SK-N-SH (cell line): ENCODE data around the gene RFK. TPM values are rescaled to one million over a fixed set of nuclear protein-coding genes. Genes with fewer than 3 reads are reported as not detected.

ENCODE experiments used
- CTCF ChIA-PET: fragments of 300-600, 350-600 bp; formaldehyde crosslinking; extraction: SDS; loops from one replicate; lab custom pipeline; 2021; lab: Yijun Ruan, JAX
- POLR2A ChIA-PET: fragments of 350-600 bp; sonication (Branson Sonifier 250); formaldehyde crosslinking; extraction: SDS; loops from one replicate; lab custom pipeline; 2020; ENCODE audit warnings: antibody characterized with exemption, inconsistent platforms; lab: Yijun Ruan, JAX
- DNase-seq: peaks from one replicate; pipeline ENCODE4 v3.0.0; 2012
- H2AFZ ChIP-seq: fragments of 200-600 bp; sonication (generic); 2 replicates; pipeline ENCODE4 v1.8.1; 2016; ENCODE audit warnings: antibody characterized with exemption, mild to moderate bottlenecking, low read depth
- H3F3A ChIP-seq: fragments of 200-600 bp; sonication (generic); replicated peaks from 2 replicates; pipeline ENCODE3; 2016; ENCODE audit warnings: antibody characterized with exemption, mild to moderate bottlenecking; ENCODE audit not compliant: insufficient read depth
- H3K27ac ChIP-seq, 2 experiments: fragments of 200-500 bp in 1 of 2; fragments of 200-600 bp in 1 of 2; sonication (Bioruptor generic) in 1 of 2; sonication (generic), shearing (Covaris generic) in 1 of 2; 2 replicates each; pipeline versions ENCODE4 v1.5.1 to v1.6.1; 2014 to 2016; ENCODE audit warnings: low read depth in 2 of 2, inconsistent platforms in 1 of 2, low read length in 1 of 2, mild to moderate bottlenecking in 1 of 2, mixed read lengths in 1 of 2
- H3K27me3 ChIP-seq: fragments of 200-600 bp; sonication (generic), shearing (Covaris generic); 2 replicates; pipeline ENCODE4 v1.6.1; 2016; ENCODE audit warnings: mixed run types; ENCODE audit not compliant: insufficient read depth
- H3K36me3 ChIP-seq, 2 experiments: fragments of 200-500 bp in 1 of 2; fragments of 200-600 bp in 1 of 2; sonication (Bioruptor generic) in 1 of 2; sonication (generic) in 1 of 2; replicated peaks in 1 of 2; 2 replicates each; pipeline versions ENCODE3 to v1.5.1; 2014 to 2016; ENCODE audit warnings: low read length in 1 of 2, mild to moderate bottlenecking in 1 of 2; ENCODE audit not compliant: insufficient read depth in 2 of 2, control insufficient read depth in 1 of 2
- H3K4me1 ChIP-seq, 2 experiments: fragments of 200-500 bp in 1 of 2; fragments of 200-600 bp in 1 of 2; sonication (Bioruptor generic) in 1 of 2; sonication (generic), shearing (Covaris generic) in 1 of 2; 2 replicates each; pipeline versions ENCODE4 v1.5.1 to v1.6.1; 2014 to 2016; ENCODE audit warnings: low read depth in 1 of 2, low read length in 1 of 2, mixed run types in 1 of 2; ENCODE audit not compliant: insufficient read depth in 2 of 2, control insufficient read depth in 1 of 2
- H3K4me2 ChIP-seq: fragments of 200-600 bp; sonication (generic), shearing (Covaris generic); 2 replicates; pipeline ENCODE4 v1.6.1; 2017; ENCODE audit warnings: mixed run types
- H3K4me3 ChIP-seq, 2 experiments: fragments of 200-500 bp in 1 of 2; fragments of 200-600 bp in 1 of 2; sonication (Bioruptor generic) in 1 of 2; sonication (generic), shearing (Covaris generic) in 1 of 2; 2 replicates each; pipeline versions ENCODE4 v1.5.1 to v1.8.1; 2014 to 2016; ENCODE audit warnings: low read depth in 2 of 2, inconsistent platforms in 1 of 2, low read length in 1 of 2, mild to moderate bottlenecking in 1 of 2, mixed read lengths in 1 of 2, moderate library complexity in 1 of 2
- H3K79me2 ChIP-seq: fragments of 200-600 bp; sonication (generic); 2 replicates; pipeline ENCODE4 v1.8.1; 2017; ENCODE audit warnings: mild to moderate bottlenecking; ENCODE audit not compliant: insufficient read depth
- H3K9ac ChIP-seq: fragments of 200-600 bp; sonication (generic); 2 replicates; pipeline ENCODE4 v1.6.1; 2017; ENCODE audit warnings: mixed run types
- H3K9me2 ChIP-seq: fragments of 200-600 bp; sonication (generic); 2 replicates; pipeline ENCODE4 v1.6.1; 2017; ENCODE audit warnings: mixed run types
- H3K9me3 ChIP-seq: fragments of 200-600 bp; sonication (generic); 2 replicates; pipeline ENCODE4 v1.6.1; 2017; ENCODE audit warnings: mixed run types, mild to moderate bottlenecking, moderate library complexity
- H4K20me1 ChIP-seq: fragments of 200-600 bp; sonication (generic); 2 replicates; pipeline ENCODE4 v1.6.1; 2017; ENCODE audit warnings: mild to moderate bottlenecking, mixed run types; ENCODE audit not compliant: insufficient read depth
- CHD2 ChIP-seq: fragments of 150-350 bp; IDR thresholded peaks from 2 replicates; pipeline ENCODE4 v1.6.1; 2018; ENCODE audit warnings: low read length; ENCODE audit not compliant: partially characterized antibody
- EP300 ChIP-seq, 2 experiments: IDR thresholded peaks; 2 replicates each; pipeline versions ENCODE4 v1.4.0 to v1.6.1; 2012; ENCODE audit warnings: borderline replicate concordance in 1 of 2, low read depth in 1 of 2, low read length in 1 of 2
- EZH2phosphoT487 ChIP-seq: fragments of 200-600 bp; sonication (generic); IDR thresholded peaks from 2 replicates; pipeline ENCODE4 v1.6.1; 2017; ENCODE audit warnings: low read depth, mixed run types, mild to moderate bottlenecking, antibody characterized with exemption, moderate library complexity, borderline replicate concordance
- FOSL2 ChIP-seq: IDR thresholded peaks from 2 replicates; pipeline ENCODE4 v1.4.0; 2012; ENCODE audit warnings: low read depth, mild to moderate bottlenecking, moderate library complexity, borderline replicate concordance
- FOXJ3 ChIP-seq: sonication (generic); formaldehyde crosslinking; IDR thresholded peaks from 2 replicates; pipeline ENCODE4 v1.5.1; 2020; ENCODE audit warnings: mild to moderate bottlenecking, missing genetic modification reagents
- FOXM1 ChIP-seq: IDR thresholded peaks from 2 replicates; pipeline ENCODE4 v1.4.0; 2012; ENCODE audit warnings: low read depth, mild to moderate bottlenecking
- GABPA ChIP-seq: IDR thresholded peaks from 2 replicates; pipeline ENCODE4 v1.4.0; 2012; ENCODE audit warnings: low read depth, mild to moderate bottlenecking
- GATA2 ChIP-seq: sonication (generic); formaldehyde crosslinking; IDR thresholded peaks from 2 replicates; pipeline ENCODE4 v1.5.0; 2020; ENCODE audit warnings: mild to moderate bottlenecking, missing genetic modification reagents
- MAX ChIP-seq: IDR thresholded peaks from 2 replicates; pipeline ENCODE4 v1.4.0; 2012; ENCODE audit warnings: low read depth
- PBX3 ChIP-seq: IDR thresholded peaks from 2 replicates; pipeline ENCODE4; 2012
- RFX5 ChIP-seq: IDR thresholded peaks from 2 replicates; pipeline ENCODE4 v1.6.1; 2012; ENCODE audit warnings: mild to moderate bottlenecking, improper control_type of control experiment, low read length
- RXRA ChIP-seq: IDR thresholded peaks from 2 replicates; pipeline ENCODE4 v1.4.0; 2012; ENCODE audit warnings: low read depth, mild to moderate bottlenecking, borderline replicate concordance
- SIN3A ChIP-seq: IDR thresholded peaks from 2 replicates; pipeline ENCODE4 v1.6.1; 2012; ENCODE audit warnings: low read depth, mild to moderate bottlenecking, low read length, moderate library complexity, borderline replicate concordance
- SMC3 ChIP-seq: IDR thresholded peaks from 2 replicates; pipeline ENCODE4 v1.6.1; 2012; ENCODE audit warnings: low read depth, low read length, improper control_type of control experiment
- TCF12 ChIP-seq: IDR thresholded peaks from 2 replicates; pipeline ENCODE4 v1.4.0; 2012
- TEAD4 ChIP-seq: IDR thresholded peaks from 2 replicates; pipeline ENCODE4 v1.4.0; 2012; ENCODE audit warnings: mild to moderate bottlenecking, borderline replicate concordance; ENCODE audit not compliant: insufficient read depth
- WGBS: methylation state at CpG from one replicate; pipeline ENCODE4 v1.1.6; 2017; ENCODE audit warnings: low lambda C conversion rate; 5-methylcytosine and 5-hydroxymethylcytosine counted together
- polyA plus RNA-seq, 3 experiments: library from polyadenylated mRNA; depleted of rRNA; stranded (reverse); fragments of >200 nt; gene quantifications; 2 replicates each; pipeline ENCODE4 v1.2.3, GENCODE V29; 2012
- TF ChIP-seq, protein P1 (sequence below): fragments of 200-600 bp; sonication (generic); IDR thresholded peaks from 2 replicates; pipeline ENCODE4 v1.6.1; 2017; ENCODE audit warnings: antibody characterized with exemption, mild to moderate bottlenecking, moderate library complexity

RFK gene
- polyA plus RNA-seq, 1 of the 3 experiments (the other 2 are of a cell fraction) = 7.2 TPM

- no peak for TF ChIP-seq PBX3
- no peak for TF ChIP-seq TCF12
- no peak for TF ChIP-seq GABPA
- no peak for TF ChIP-seq FOXM1
- TF ChIP-seq, protein P1, sequence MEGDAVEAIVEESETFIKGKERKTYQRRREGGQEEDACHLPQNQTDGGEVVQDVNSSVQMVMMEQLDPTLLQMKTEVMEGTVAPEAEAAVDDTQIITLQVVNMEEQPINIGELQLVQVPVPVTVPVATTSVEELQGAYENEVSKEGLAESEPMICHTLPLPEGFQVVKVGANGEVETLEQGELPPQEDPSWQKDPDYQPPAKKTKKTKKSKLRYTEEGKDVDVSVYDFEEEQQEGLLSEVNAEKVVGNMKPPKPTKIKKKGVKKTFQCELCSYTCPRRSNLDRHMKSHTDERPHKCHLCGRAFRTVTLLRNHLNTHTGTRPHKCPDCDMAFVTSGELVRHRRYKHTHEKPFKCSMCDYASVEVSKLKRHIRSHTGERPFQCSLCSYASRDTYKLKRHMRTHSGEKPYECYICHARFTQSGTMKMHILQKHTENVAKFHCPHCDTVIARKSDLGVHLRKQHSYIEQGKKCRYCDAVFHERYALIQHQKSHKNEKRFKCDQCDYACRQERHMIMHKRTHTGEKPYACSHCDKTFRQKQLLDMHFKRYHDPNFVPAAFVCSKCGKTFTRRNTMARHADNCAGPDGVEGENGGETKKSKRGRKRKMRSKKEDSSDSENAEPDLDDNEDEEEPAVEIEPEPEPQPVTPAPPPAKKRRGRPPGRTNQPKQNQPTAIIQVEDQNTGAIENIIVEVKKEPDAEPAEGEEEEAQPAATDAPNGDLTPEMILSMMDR = no peak
- no peak for TF ChIP-seq FOSL2
Measured at GRCh38 chr9:76358628-76359280, 35.5 kb downstream of the RFK start (continued).

GRCh38 chr9:76357555-76357954 lies 36.7 kb downstream of the RFK start:
- H3F3A ChIP-seq = no peaks in the 10 kb centered on the region
- no peak overlapping the region for H3K9ac ChIP-seq
- H3K4me2 ChIP-seq = no peak overlapping the region
- no peaks in the 10 kb centered on the region for H3K4me1 ChIP-seq
- no peaks in the 10 kb centered on the region for H3K36me3 ChIP-seq
- DNase-seq = no peak
- H4K20me1 ChIP-seq = no peaks in the 10 kb centered on the region
- H3K4me3 ChIP-seq = no peak overlapping the region
- CTCF ChIA-PET = interaction anchor here (1.1 kb wide), 1 partner anchor 9 kb away, joined by 4 read pairs; no protein-coding TSS in a partner anchor
- H3K27ac ChIP-seq = no peak overlapping the region
- no peaks in the 10 kb centered on the region for H3K79me2 ChIP-seq
- no peaks in the 10 kb centered on the region for H3K9me3 ChIP-seq
- H3K9me2 ChIP-seq = no peaks in the 10 kb centered on the region
- 12% methylated on average over 1 of the region's 1 CpG for WGBS
- TF ChIP-seq SIN3A = no peak
- TF ChIP-seq GATA2 = no peak
- TF ChIP-seq RFX5 = no peak
- no peak for TF ChIP-seq EZH2phosphoT487
- TF ChIP-seq TEAD4 = no peak
- TF ChIP-seq EP300 (IDR thresholded peaks at IDR 0.05; ENCODE audit: borderline replicate concordance in 1 of 2, low read depth in 1 of 2, low read length in 1 of 2) = no peak
- no peak for TF ChIP-seq CHD2
- TF ChIP-seq MAX = no peak
- no peak for TF ChIP-seq SMC3
- no peak for TF ChIP-seq RXRA
- TF ChIP-seq FOXJ3 (CRISPR knock-in tag) = no peak
- peaks cover 4% of the 10 kb centered on the region; the same call in 1 of the 2 replicates for H3K27me3 ChIP-seq
- POLR2A ChIA-PET = no interaction called here
- no peak overlapping the region for H2AFZ ChIP-seq
